Suprapubic skin (tissue), 4 donors: ENCODE data around the gene HEBP2. TPM values are rescaled to one million over a fixed set of nuclear protein-coding genes. Genes with fewer than 3 reads are reported as not detected.

Experiments
- DNase-seq, 2 donors: peaks; one replicate each; pipeline ENCODE4 v3.0.0-alpha.2; 2019; ENCODE audit warnings: low spot score in 2 of 2
- H3K27ac ChIP-seq: fragments of 200-600 bp; sonication (generic); one replicate; pipeline ENCODE4 v1.5.1; 2019
- H3K27me3 ChIP-seq: fragments of 200-600 bp; sonication (generic); one replicate; pipeline ENCODE4 v1.5.1; 2019
- H3K36me3 ChIP-seq: fragments of 200-600 bp; sonication (generic); one replicate; pipeline ENCODE4 v1.5.1; 2019
- H3K4me1 ChIP-seq: fragments of 200-600 bp; sonication (generic); one replicate; pipeline ENCODE4 v1.5.1; 2019
- H3K4me3 ChIP-seq: fragments of 200-600 bp; sonication (generic); one replicate; pipeline ENCODE4 v1.5.1; 2019; ENCODE audit warnings: mild to moderate bottlenecking
- H3K9me3 ChIP-seq: fragments of 200-600 bp; sonication (generic); one replicate; pipeline ENCODE4 v1.5.1; 2019
- CTCF ChIP-seq, 2 donors: fragments of 200-600 bp in 1 of 2; fragments of 450-650 bp in 1 of 2; sonication (generic) in 1 of 2; IDR thresholded peaks; one replicate each; pipeline ENCODE4 v1.5.1; 2016 to 2019; ENCODE audit warnings: antibody characterized with exemption in 2 of 2, mild to moderate bottlenecking in 1 of 2, moderate library complexity in 1 of 2
- EP300 ChIP-seq: sonication (generic); formaldehyde crosslinking; IDR thresholded peaks from one replicate; pipeline ENCODE4 v1.6.1; 2017; ENCODE audit warnings: antibody characterized with exemption
- POLR2A ChIP-seq, 2 donors: fragments of 450-650 bp; IDR thresholded peaks; one replicate each; pipeline ENCODE4 v1.6.1; 2017; ENCODE audit warnings: antibody characterized with exemption in 2 of 2, mild to moderate bottlenecking in 2 of 2, moderate library complexity in 2 of 2
- POLR2AphosphoS5 ChIP-seq, 3 donors: sonication (generic); formaldehyde crosslinking; IDR thresholded peaks; one replicate each; pipeline ENCODE4 v1.6.1; 2017; ENCODE audit warnings: antibody characterized with exemption in 3 of 3
- WGBS: methylation state at CpG from one replicate; pipeline ENCODE4 v1.1.5; 2018; 5-methylcytosine and 5-hydroxymethylcytosine counted together
- total RNA-seq, 4 donors: library from RNA; depleted of rRNA; stranded (reverse); fragments of >200 nt; gene quantifications; one replicate each; pipeline ENCODE4 v1.1.0, GENCODE V29; 2016

HEBP2 gene
- total RNA-seq, 4 donors from 2014 or later: 37.7 to 82.9 (median 56.3) TPM

GRCh38 chr6:138397128-138398122, 6.6 kb upstream of the HEBP2 start:
- WGBS: 75% methylated on average over 8 of the region's 8 CpGs
- Histone ChIP-seq H3K4me1 (no peaks in the 10 kb centered on the region), H3K27me3 (no peaks in the 10 kb centered on the region), H3K36me3 (no peaks in the 10 kb centered on the region), H3K4me3 (no peak overlapping the region), H3K9me3 (no peaks in the 10 kb centered on the region), H3K27ac (no peak overlapping the region)
- TF ChIP-seq CTCF (IDR thresholded peaks at IDR 0.05): no peak
- no peak for TF ChIP-seq POLR2A (IDR thresholded peaks at IDR 0.05)
- no peak for TF ChIP-seq EP300
- TF ChIP-seq POLR2AphosphoS5 (IDR thresholded peaks at IDR 0.05): no peak
- no peak for DNase-seq

- Histone ChIP-seq H3K4me1 (peaks cover 11% of the 10 kb centered on the region), H3K4me3 (no peak overlapping the region), H3K36me3 (no peaks in the 10 kb centered on the region), H3K27me3 (no peaks in the 10 kb centered on the region), H3K27ac (no peak overlapping the region), H3K9me3 (no peaks in the 10 kb centered on the region)
- WGBS: 94% methylated on average over 3 of the region's 3 CpGs
- TF ChIP-seq EP300: no peak
- no peak for TF ChIP-seq POLR2A (IDR thresholded peaks at IDR 0.05)
- TF ChIP-seq CTCF (IDR thresholded peaks at IDR 0.05): no peak
- no peak for TF ChIP-seq POLR2AphosphoS5 (IDR thresholded peaks at IDR 0.05)
- no peak for DNase-seq
Measured at GRCh38 chr6:138400326-138400725, 3.7 kb upstream of the HEBP2 start.

- 92% methylated on average over 11 of the region's 14 CpGs for WGBS
- Histone ChIP-seq H3K36me3 (peaks cover 15% of the 10 kb centered on the region), H3K9me3 (no peaks in the 10 kb centered on the region), H3K27me3 (no peaks in the 10 kb centered on the region), H3K4me3 (no peak overlapping the region), H3K4me1 (peaks cover 19% of the 10 kb centered on the region), H3K27ac (no peak overlapping the region)
- DNase-seq: no peak
- TF ChIP-seq POLR2AphosphoS5 (IDR thresholded peaks at IDR 0.05) (no peak), EP300 (no peak), POLR2A (IDR thresholded peaks at IDR 0.05) (no peak), CTCF (IDR thresholded peaks at IDR 0.05) (no peak)
Measured at GRCh38 chr6:138401960-138402837, 1.8 kb upstream of the HEBP2 start.

DNA sequence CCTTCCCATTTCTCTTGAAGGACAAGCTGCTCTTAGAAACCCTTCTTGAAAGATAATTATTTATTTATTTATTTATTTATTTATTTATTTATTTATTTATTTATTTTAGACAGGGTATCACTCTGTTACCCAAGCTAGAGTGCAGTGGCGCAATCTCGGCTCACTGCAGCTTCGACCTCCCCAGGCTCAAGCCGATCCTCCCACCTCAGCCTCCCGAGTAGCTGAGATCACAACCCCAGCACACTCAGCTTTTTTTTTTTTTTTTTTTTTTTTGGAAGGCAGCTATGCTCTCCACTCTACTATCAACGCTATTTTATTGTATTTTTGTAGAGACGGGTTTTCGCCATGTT, 1.2 kb upstream of the HEBP2 start:
- peaks cover 21% of the 10 kb centered on the region for H3K36me3 ChIP-seq
- DNase-seq: no peak
- H3K27ac ChIP-seq: no peak overlapping the region
- H3K9me3 ChIP-seq: no peaks in the 10 kb centered on the region
- H3K4me1 ChIP-seq: peaks cover 19% of the 10 kb centered on the region
- no peaks in the 10 kb centered on the region for H3K27me3 ChIP-seq
- peak overlapping the region; percentile 91 for H3K4me3 ChIP-seq
- 85% methylated on average over 8 of the region's 8 CpGs for WGBS
- TF ChIP-seq CTCF (IDR thresholded peaks at IDR 0.05): no peak
- TF ChIP-seq POLR2AphosphoS5 (IDR thresholded peaks at IDR 0.05): no peak
- TF ChIP-seq EP300: no peak
- no peak for TF ChIP-seq POLR2A (IDR thresholded peaks at IDR 0.05)
